ENCODE measurements around the gene PDLIM5.

DNA sequence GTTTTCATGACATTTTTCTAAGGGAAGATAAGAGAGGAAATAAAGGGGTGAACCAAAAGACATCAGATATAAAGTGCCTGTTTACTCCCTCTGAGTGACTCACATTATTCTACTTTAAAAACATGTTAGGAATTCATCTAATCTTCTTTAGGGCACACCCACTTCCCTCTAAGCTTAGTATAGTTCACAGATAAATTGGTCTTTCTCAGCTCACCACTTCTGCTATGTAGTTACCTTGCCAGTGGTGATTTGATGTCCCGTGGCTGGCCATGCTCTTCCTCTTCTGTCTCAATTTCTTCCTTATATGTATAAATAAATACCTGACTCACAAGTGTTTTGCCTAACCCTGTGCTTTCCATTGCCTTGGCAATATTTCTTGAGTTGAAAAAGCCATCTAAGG is 96.8 kb downstream of the PDLIM5 start:
- TF ChIP-seq TAF1 (IDR thresholded peaks at IDR 0.05; ENCODE audit: borderline replicate concordance, insufficient read depth, low read length) (no peak), POLR2AphosphoS5 (IDR thresholded peaks at IDR 0.05; ENCODE audit: low read depth, low read length) (no peak), FOXP2 (optimal IDR thresholded peaks at IDR 0.05; ENCODE audit: borderline replicate concordance, extremely low read depth, extremely low read length, insufficient read depth) (no peak), REST (IDR thresholded peaks at IDR 0.05; ENCODE audit: insufficient read depth in 1 of 2, low read depth in 2 of 2, low read length in 2 of 2) (no peak)
